Esophagus squamous epithelium (tissue), 5 donors: ENCODE results near the gene TSPAN31. TPM values are rescaled to one million over a fixed set of nuclear protein-coding genes. Genes with fewer than 3 reads are reported as not detected.
A peak's percentile ranks its signal among the peaks of the same experiment; 100 is the strongest.

Experiments
- DNase-seq: peaks from one replicate; lab custom pipeline; 2025; lab: John Stamatoyannopoulos, UW
- H3K27ac ChIP-seq, 4 donors: fragments of 200-600 bp; sonication (generic); one replicate each; pipeline ENCODE4 v1.5.1; 2016 to 2019; ENCODE audit warnings: mild to moderate bottlenecking in 1 of 4
- H3K27me3 ChIP-seq, 4 donors: fragments of 200-600 bp; sonication (generic); 1 replicate in 3 of 4; 2 replicates in 1 of 4; pipeline versions ENCODE4 v1.5.1 to v1.6.0; 2017 to 2021; ENCODE audit warnings: antibody characterized with exemption in 1 of 4
- H3K36me3 ChIP-seq, 3 donors: fragments of 200-600 bp; sonication (generic); one replicate each; pipeline ENCODE4 v1.5.1; 2016 to 2019
- H3K4me1 ChIP-seq, 3 donors: fragments of 200-600 bp; sonication (generic); one replicate each; pipeline ENCODE4 v1.5.1; 2017 to 2019
- H3K4me3 ChIP-seq, 4 donors: fragments of 200-600 bp; sonication (generic); 1 replicate in 3 of 4; 2 replicates in 1 of 4; pipeline ENCODE4 v1.5.1; 2016 to 2019; ENCODE audit warnings: mild to moderate bottlenecking in 2 of 4, moderate library complexity in 1 of 4
- H3K9me3 ChIP-seq, 3 donors: fragments of 200-600 bp; sonication (generic); one replicate each; pipeline ENCODE4 v1.5.1; 2016 to 2019
- CTCF ChIP-seq, 6 experiments: fragments of 450-650 bp in 4 of 6; fragments of 200-600 bp in 2 of 6; sonication (generic) in 2 of 6; IDR thresholded peaks; one replicate each; pipeline ENCODE4 v1.5.1; 2016 to 2019; ENCODE audit warnings: antibody characterized with exemption in 6 of 6, mild to moderate bottlenecking in 4 of 6, moderate library complexity in 4 of 6
- POLR2A ChIP-seq, 4 donors: fragments of 450-650 bp; IDR thresholded peaks; one replicate each; pipeline ENCODE4 v1.6.1; 2017; ENCODE audit warnings: antibody characterized with exemption in 4 of 4, mild to moderate bottlenecking in 4 of 4, moderate library complexity in 3 of 4
- WGBS, 2 donors: methylation state at CpG; one replicate each; pipeline ENCODE4 v1.1.5; 2018; 5-methylcytosine and 5-hydroxymethylcytosine counted together
- intact Hi-C: fragments of 100-400 bp; cut with DNase I; formaldehyde crosslinking; loops from one replicate; pipeline ENCODE4 v1.15.0; 2022
- total RNA-seq, 4 donors: library from RNA; depleted of rRNA; stranded (reverse); fragments of >200 nt; gene quantifications; one replicate each; pipeline ENCODE4 v1.1.0, GENCODE V29; 2016
- donor health status: DM: yes; HTN: yes; CAD: no.

Gene TSPAN31
- total RNA-seq, 4 donors from 2014 or later = 37.2 to 62.5 (median 40.2) TPM

GRCh38 chr12:57723630-57723962 lies 21.2 kb upstream of the TSPAN31 start:
- H3K36me3 ChIP-seq = peaks cover 0 to 38% (median 29%) of the 10 kb centered on the region in 3 donors
- H3K4me1 ChIP-seq = peaks cover 8 to 26% (median 15%) of the 10 kb centered on the region in 3 donors
- no peaks in the 10 kb centered on the region for H3K9me3 ChIP-seq
- no peak for TF ChIP-seq POLR2A (IDR thresholded peaks at IDR 0.05)
- no peak for TF ChIP-seq CTCF (IDR thresholded peaks at IDR 0.05)
- H3K27ac ChIP-seq = no peak overlapping the region
- no peak for DNase-seq
- WGBS, 2 donors = 61 to 71% methylated on average over 2 of the region's 2 CpGs
- H3K27me3 ChIP-seq = peaks cover 0 to 7% (median 0%) of the 10 kb centered on the region in 4 donors
- intact Hi-C loops = no loop called here
- no peak overlapping the region for H3K4me3 ChIP-seq

GRCh38 chr12:57724003-57724935 lies 20.6 kb upstream of the TSPAN31 start:
- intact Hi-C loops = no loop called here
- Histone ChIP-seq H3K27ac (no peak overlapping the region), H3K4me3 (no peak overlapping the region), H3K27me3 (peaks cover 0 to 7% (median 0%) of the 10 kb centered on the region in 4 donors), H3K36me3 (peaks cover 0 to 31% (median 22%) of the 10 kb centered on the region in 3 donors), H3K4me1 (peaks cover 8 to 26% (median 15%) of the 10 kb centered on the region in 3 donors), H3K9me3 (no peaks in the 10 kb centered on the region)
- 82 to 86% methylated on average over 5 to 6 of the region's 12 CpGs for WGBS, 2 donors
- no peak for DNase-seq
- TF ChIP-seq POLR2A (IDR thresholded peaks at IDR 0.05) (no peak), CTCF (IDR thresholded peaks at IDR 0.05) (no peak)

- H3K27ac ChIP-seq = no peak overlapping the region
- TF ChIP-seq POLR2A (IDR thresholded peaks at IDR 0.05) (no peak), CTCF (IDR thresholded peaks at IDR 0.05) (no peak)
- no peaks in the 10 kb centered on the region for H3K9me3 ChIP-seq
- H3K4me1 ChIP-seq = peaks cover 8 to 26% (median 15%) of the 10 kb centered on the region in 3 donors
- H3K36me3 ChIP-seq = peaks cover 0 to 23% (median 15%) of the 10 kb centered on the region in 3 donors
- peak overlapping the region in 2 of 4 donors; percentile 67 to 86 for H3K4me3 ChIP-seq
- DNase-seq = no peak
- intact Hi-C loops = no loop called here
- peaks cover 0 to 7% (median 0%) of the 10 kb centered on the region in 4 donors for H3K27me3 ChIP-seq
- 55 to 67% methylated on average over 6 to 10 of the region's 11 CpGs for WGBS, 2 donors
Observed at GRCh38 chr12:57724936-57725740, 19.7 kb upstream of the TSPAN31 start.

- peaks cover 0 to 18% (median 9%) of the 10 kb centered on the region in 3 donors for H3K36me3 ChIP-seq
- no peaks in the 10 kb centered on the region for H3K9me3 ChIP-seq
- H3K4me3 ChIP-seq = peak overlapping the region; percentile 63 to 86 (median 67)
- no peak for DNase-seq
- TF ChIP-seq POLR2A (IDR thresholded peaks at IDR 0.05) (no peak), CTCF (IDR thresholded peaks at IDR 0.05) (no peak)
- WGBS, 2 donors = 13% methylated on average over 6 of the region's 10 CpGs; no CpG with 5 or more reads in 1 of the 2 donors
- peaks cover 8 to 26% (median 15%) of the 10 kb centered on the region in 3 donors for H3K4me1 ChIP-seq
- H3K27me3 ChIP-seq = peaks cover 0 to 7% (median 0%) of the 10 kb centered on the region in 4 donors
- peak overlapping the region; percentile 77 to 88 (median 84) for H3K27ac ChIP-seq
- intact Hi-C loops = no loop called here
Observed at GRCh38 chr12:57725851-57726150, 19.0 kb upstream of the TSPAN31 start.
